IPS DF 19.7 (cell line): Measurements from ENCODE around the gene DRAM1.

Experiments
- DNase-seq: peaks from one replicate; pipeline ENCODE4 v3.0.0-alpha.2; 2013; ENCODE audit warnings: low read depth, low spot score

Gene DRAM1

DNA sequence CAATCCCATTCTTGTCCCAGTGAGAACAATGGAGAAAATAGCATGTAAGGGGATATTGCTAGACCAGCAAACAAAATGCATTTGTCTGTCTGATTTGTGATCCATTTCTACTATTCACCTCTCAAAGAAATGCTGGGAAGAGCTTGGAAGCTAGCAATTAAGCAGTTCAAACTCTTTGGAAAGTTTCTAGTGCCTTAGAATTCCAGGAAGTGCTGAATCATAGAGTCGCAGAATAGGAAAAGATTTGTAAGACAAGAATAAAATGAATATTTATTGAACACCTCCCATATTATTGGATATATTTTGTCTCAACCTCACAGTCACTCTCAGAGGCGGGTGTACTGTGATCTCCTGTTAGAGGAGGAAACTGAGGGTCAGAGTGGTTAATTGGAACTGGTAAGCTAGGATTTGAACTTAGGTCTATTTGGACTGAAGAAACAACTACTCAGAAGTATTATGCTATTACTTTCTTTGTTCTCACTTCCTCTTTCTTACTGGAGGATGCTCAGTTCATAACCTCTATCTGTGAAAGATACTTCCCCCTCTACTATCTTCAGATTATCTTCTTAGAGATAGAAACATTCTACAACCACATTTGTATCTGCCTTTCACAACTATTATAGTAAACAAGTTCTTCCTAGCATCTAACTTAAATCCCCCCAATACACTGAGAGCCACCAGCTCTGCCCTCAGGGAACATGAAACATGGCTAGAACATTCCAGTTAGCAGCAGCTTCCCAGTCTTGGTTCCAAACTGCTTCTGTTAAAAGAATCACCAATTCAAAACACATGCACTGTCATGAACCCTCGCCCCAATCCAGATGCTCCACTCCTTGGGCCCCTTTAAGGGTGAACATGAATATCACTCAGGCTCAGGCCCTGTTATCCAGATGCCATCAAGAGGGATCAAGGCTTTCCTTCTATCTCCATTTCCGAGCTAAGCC, 64.2 kb downstream of the DRAM1 start:
- DNase-seq, result no peak

DNA sequence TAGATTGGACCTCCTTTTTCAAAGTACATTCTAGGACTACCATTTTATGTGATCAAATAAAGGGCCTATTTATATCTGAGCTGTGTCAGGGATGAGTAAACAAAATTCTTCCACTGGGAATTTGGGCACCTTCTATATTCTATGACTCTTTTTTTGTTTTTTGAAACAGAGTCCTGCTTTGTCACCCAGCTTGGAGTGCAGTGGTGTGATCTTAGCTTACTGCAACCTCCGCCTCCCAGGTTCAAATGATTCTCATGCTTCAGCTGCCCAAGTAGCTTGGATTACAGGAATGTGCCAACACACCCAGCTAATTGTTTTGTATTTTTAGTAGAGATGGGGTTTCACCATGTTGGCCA, 64.8 kb downstream of the DRAM1 start:
- no peak for DNase-seq

GRCh38 chr12:101945369-101946232, 68.2 kb downstream of the DRAM1 start:
- DNase-seq, result no peak

DNA sequence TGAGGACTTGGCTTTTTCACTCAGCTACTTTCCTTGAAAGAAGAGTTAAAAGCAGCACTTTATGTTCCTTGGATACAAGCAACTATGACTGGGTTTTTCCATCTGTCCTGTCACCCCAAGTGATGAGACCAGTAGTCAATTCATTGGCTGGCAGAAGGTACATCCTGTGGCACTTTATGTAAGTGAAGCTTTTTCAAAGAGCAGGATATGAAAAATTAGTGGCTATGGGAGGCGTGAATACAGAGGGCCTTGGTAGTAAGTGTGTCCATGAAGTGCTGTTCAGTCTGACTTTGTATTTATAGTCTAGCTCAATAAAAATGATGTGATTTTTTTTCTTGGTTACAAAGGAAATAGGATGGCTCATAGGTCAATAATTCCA, 68.8 kb downstream of the DRAM1 start:
- DNase-seq, result no peak

DNA sequence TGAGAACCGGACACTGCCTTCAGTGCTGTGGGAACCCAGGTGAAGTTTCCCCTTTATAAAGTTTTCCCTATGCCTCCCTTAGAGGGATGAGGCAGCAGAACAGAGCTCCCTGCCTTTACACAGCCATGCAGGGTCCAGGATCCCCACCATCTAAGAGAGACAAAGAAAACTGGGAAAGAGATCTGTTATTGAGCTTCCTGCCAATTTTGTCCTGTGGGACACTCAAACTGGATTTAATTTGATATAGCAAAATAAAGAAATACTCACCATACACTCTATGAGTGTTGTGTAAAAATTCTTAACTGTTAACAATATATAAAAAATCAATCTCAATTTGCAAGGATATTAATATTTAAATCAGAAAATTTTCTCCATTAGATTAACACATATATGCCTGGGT, 69.9 kb downstream of the DRAM1 start:
- DNase-seq, result no peak

GRCh38 chr12:101948365-101948764, 71.0 kb downstream of the DRAM1 start:
- DNase-seq, result no peak

GRCh38 chr12:101951002-101951670, 73.8 kb downstream of the DRAM1 start:
- no peak for DNase-seq

DNA sequence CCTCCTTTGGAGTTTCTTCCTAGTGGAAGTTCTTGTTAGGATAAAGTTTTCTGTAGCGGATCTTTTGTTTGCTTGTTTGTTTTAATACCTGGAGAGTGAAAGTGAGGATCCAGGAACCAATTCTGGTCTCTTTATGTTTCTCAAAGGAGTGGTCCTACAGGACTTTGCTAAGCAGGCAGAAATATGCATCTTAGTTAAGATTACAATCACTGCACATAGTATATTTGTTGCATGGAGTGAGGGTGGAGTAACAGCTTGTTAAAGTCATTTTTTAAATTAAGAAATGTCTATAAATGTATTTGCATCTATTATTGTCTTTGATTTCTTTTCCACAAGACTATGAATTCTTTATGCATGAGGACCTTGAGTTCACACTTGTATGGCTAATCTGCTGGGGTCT, 76.7 kb downstream of the DRAM1 start:
- DNase-seq, result no peak

- no peak for DNase-seq
Measured at GRCh38 chr12:101954676-101955075, 77.3 kb downstream of the DRAM1 start.

DNA sequence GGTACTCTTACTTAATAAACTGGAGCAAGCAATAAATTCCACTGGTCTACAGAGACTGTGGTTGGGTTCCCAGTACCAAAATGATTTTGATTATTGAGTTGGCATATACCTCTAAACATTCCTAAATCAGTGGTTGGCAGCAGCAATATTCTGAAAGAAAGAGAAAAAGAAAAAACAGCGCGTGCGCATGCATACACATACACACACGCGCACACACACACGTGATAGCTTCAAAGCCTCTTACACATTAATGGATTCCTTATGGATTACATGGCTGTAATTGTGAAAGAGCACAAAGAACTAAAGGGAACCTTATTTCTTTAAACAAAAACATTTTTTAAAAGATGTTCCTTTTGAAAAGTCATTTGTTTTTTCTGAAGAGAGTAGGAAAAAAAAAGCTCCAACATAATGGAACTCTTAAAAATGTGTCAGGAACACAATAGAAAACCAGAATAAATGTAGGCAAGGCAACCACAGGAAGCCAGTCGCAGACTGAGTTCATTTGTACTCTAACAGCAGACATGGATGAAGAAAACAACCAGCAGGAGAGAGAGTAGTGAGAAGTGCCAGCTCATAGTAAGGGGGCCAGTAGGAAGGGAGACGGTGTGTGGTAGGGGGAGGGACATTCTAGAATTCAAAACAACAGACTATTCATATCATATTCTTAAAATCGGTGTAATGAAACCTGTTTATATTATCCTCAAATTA, 80.0 kb downstream of the DRAM1 start:
- no peak for DNase-seq

DNA sequence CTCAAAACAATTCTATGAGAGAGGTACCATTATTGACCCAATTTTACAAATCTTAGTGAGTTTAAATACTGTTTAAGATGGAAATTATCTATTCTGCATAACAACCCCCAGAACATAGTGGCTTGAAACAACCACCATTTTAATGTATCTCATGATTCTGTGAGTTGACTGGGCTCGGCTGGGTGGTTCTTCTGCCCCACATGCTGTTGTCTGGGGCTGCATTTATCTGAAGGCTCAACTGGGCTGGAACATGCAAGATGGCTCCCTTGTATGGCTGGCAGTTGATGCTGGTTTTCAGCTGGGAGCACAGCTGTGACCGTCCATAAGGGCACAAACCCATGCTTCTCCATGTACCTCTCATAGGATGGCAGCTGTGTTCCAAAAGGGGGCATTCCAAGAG, 82.2 kb downstream of the DRAM1 start:
- no peak for DNase-seq

DNA sequence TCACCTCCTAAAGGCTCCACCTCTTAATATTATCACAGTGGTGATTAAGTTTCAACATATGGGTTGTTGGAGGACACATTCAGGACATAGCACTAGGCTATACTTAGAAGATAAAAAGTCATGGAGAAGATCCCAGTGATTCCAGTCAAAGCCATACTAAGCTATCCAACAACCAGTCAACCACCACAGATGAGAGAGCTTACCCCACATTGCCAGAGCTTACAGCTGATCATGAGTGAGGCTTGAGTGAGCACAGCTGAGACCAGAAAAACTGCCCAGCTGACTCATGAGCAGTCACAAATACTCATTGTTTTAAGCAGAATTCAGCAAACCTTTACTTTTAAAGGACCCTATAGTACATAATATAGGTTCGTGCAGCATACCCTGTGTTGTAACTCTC, 85.1 kb downstream of the DRAM1 start:
- DNase-seq, result no peak

- DNase-seq, result no peak
Measured at GRCh38 chr12:101963697-101964096, 86.3 kb downstream of the DRAM1 start.

DNA sequence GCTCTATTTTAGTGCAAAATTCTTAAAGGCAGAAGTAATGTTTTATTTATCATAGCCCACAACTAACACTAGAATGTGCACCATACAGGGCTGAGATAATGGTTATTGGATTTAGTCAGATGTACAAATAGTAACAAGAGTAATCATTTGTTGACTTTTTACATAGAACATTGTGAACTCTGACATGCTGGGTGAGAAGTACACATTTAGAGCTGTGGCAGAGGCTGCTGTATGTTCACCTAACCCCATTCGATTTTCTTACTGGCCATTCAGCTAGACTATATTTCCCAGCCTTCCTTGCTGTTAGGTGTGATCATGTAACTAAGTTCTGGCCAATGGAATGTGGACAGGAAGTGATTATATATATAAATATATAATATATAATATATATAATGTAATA, 89.1 kb downstream of the DRAM1 start:
- no peak for DNase-seq

- no peak for DNase-seq
Measured at GRCh38 chr12:101967506-101967905, 90.1 kb downstream of the DRAM1 start.

DNA sequence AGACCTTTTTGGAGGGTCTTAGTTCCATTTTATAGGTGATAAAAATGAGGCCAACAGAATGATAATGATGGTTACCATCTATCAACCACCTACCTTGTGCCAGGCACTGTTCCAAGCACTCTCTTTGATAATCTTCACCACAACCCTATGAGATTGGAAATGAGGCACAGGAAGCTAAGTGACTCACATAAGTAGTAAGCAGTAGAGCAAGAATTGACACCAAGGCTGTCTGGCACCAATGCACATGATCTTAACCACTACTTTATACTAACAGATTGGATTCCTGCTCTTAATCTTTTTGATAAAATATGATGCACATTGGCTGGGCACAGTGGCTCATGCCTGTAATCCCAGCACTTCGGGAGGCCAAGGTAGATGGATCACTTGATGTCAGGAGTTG, 91.4 kb downstream of the DRAM1 start:
- DNase-seq, result no peak
